Testis (tissue), 2 donors: Measurements from ENCODE around the gene PHACTR3.

Source experiments
- CTCF ChIP-seq, 3 experiments: fragments of 450-650 bp in 2 of 3; fragments of 200-600 bp in 1 of 3; sonication (generic) in 1 of 3; IDR thresholded peaks; one replicate each; pipeline ENCODE4 v1.5.1; 2016 to 2019; ENCODE audit warnings: antibody characterized with exemption in 3 of 3, mild to moderate bottlenecking in 2 of 3, moderate library complexity in 1 of 3
- POLR2A ChIP-seq: fragments of 450-650 bp; IDR thresholded peaks from one replicate; pipeline ENCODE4 v1.6.1; 2017; ENCODE audit warnings: antibody characterized with exemption, mild to moderate bottlenecking, moderate library complexity

GRCh38 chr20:59742351-59743095, 138.2 kb downstream of the PHACTR3 start:
- TF ChIP-seq CTCF (IDR thresholded peaks at IDR 0.05) (no peak), POLR2A (no peak)
